ENCODE data around the gene PIM2. TPM values are rescaled to one million over a fixed set of nuclear protein-coding genes. Genes with fewer than 3 reads are reported as not detected.

PIM2 gene
- total and polyA plus RNA-seq, 2 of the 4 experiments (the other 2 are of a cell fraction) = 7.3 to 9.4 TPM

DNA sequence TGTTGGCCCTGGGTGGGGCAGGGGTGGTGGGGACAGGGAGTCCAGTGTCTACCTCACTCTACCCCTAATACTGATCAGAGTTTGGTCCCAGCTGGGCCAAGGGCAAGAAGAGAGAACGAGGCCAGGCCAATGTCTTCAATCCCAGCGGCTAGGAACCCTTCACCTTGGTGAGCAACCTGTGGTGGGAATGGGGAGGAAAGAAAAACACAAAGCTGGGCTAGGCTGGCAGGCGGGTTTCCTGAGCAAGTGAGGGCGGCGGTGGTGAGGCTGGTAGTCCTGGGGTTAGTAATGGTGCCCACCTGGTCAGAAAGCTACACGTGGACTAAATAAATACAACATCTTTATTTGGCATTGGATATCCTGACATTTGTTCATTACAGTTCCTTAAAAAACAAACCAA lies 15.5 kb downstream of the PIM2 start:
- Histone ChIP-seq H3K18ac (ENCODE audit: low read depth, low read length) (no peak overlapping the region), H4K5ac (ENCODE audit: low read depth, low read length) (no peak overlapping the region), H2BK15ac (ENCODE audit: low read depth, low read length) (no peak overlapping the region), H2BK20ac (ENCODE audit: low read depth, low read length) (no peak overlapping the region), H3K14ac (replicated peaks; ENCODE audit: low read depth, low read length) (no peak overlapping the region), H2AFZ (replicated peaks; ENCODE audit: low read length, poor library complexity) (no peak overlapping the region), H3K9me3 (ENCODE audit: control insufficient read depth, insufficient read depth, low read length) (no peaks in the 10 kb centered on the region; the same call in 1 of the 2 replicates), H4K20me1 (ENCODE audit: insufficient read depth, low read length) (peaks cover 2% of the 10 kb centered on the region), H3K27me3 (ENCODE audit: control insufficient read depth, insufficient read depth, low read length) (no peaks in the 10 kb centered on the region), H4K91ac (ENCODE audit: insufficient read depth, low read depth, low read length) (no peak overlapping the region), H2BK5ac (ENCODE audit: low read depth, low read length, poor library complexity, severe bottlenecking) (no peak overlapping the region), H3K4ac (ENCODE audit: low read depth, low read length) (no peak overlapping the region), H3K27ac (ENCODE audit: insufficient read depth, low read length) (no peak overlapping the region), H3K4me1 (ENCODE audit: control insufficient read depth, insufficient read depth, low read length) (no peaks in the 10 kb centered on the region), H3K4me2 (ENCODE audit: low read depth, low read length) (no peak overlapping the region), H2AK5ac (ENCODE audit: low read depth, low read length) (no peak overlapping the region), H4K8ac (ENCODE audit: low read depth in 2 of 2, low read length in 2 of 2) (no peak overlapping the region), H3K23ac (ENCODE audit: low read depth, low read length) (no peak overlapping the region), H3K56ac (ENCODE audit: extremely low read depth, insufficient read depth, low read length) (no peak overlapping the region), H3K4me3 (ENCODE audit: insufficient read depth, low read depth, low read length) (no peak overlapping the region), H3K9me1 (ENCODE audit: insufficient read depth, low read length) (no peaks in the 10 kb centered on the region), H3K79me1 (ENCODE audit: low read depth in 1 of 2, low read length in 2 of 2) (peaks cover 0 to 14% of the 10 kb centered on the region in 2 experiments; a peak in 2 of 4 replicates), H2AK9ac (replicated peaks; ENCODE audit: low read depth, low read length, poor library complexity) (no peak overlapping the region), H2BK120ac (ENCODE audit: low read depth, low read length) (no peak overlapping the region), H3K9ac (ENCODE audit: low read depth, low read length) (no peak overlapping the region), H3K36me3 (ENCODE audit: control insufficient read depth, insufficient read depth, low read length) (peaks cover 19% of the 10 kb centered on the region)
- no peak for ATAC-seq (ENCODE audit: low read depth)
- BruUV-seq (replicated peaks) = no TSS peak
- no peak for DNase-seq
- in situ Hi-C loops (cut with MboI; ENCODE audit: low sequenced_read_pairs) (no loop called here), dilution Hi-C loops (cut with HindIII; ENCODE audit: low sequenced_read_pairs, unreplicated experiment) (no loop called here), intact Hi-C loops (cut with micrococcal nuclease) (no loop called here)
- WGBS, 2 experiments (ENCODE audit: extremely low coverage in 2 of 2, insufficient read length in 1 of 2) = no CpG with 5 or more reads among the region's 6 CpGs
- TF ChIP-seq CEBPB (IDR thresholded peaks at IDR 0.05; ENCODE audit: low read depth, low read length) (no peak), MXI1 (IDR thresholded peaks at IDR 0.05; ENCODE audit: borderline replicate concordance, low read depth, low read length) (no peak), NFE2L2 (IDR thresholded peaks at IDR 0.05; ENCODE audit: low read depth, low read length) (no peak), CTCF (conservative IDR thresholded peaks at IDR 0.05; ENCODE audit: low read depth, low read length) (no peak), BHLHE40 (IDR thresholded peaks at IDR 0.05; ENCODE audit: low read depth, low read length) (no peak), MAZ (IDR thresholded peaks at IDR 0.05; ENCODE audit: borderline replicate concordance, low read depth, low read length) (no peak), SMC3 (IDR thresholded peaks at IDR 0.05; ENCODE audit: low read depth, low read length) (no peak), FOS (IDR thresholded peaks at IDR 0.05; ENCODE audit: low read depth, low read length) (no peak), MAFK (IDR thresholded peaks at IDR 0.05; ENCODE audit: low read depth, low read length) (no peak), RCOR1 (IDR thresholded peaks at IDR 0.05; ENCODE audit: insufficient replicate concordance, low read length) (no peak), USF2 (IDR thresholded peaks at IDR 0.05; ENCODE audit: low read depth, low read length) (no peak), RFX5 (IDR thresholded peaks at IDR 0.05; ENCODE audit: low read depth, low read length) (no peak), POLR2A (IDR thresholded peaks at IDR 0.05; ENCODE audit: low read depth, low read length) (no peak)
- TF ChIP-seq, protein P1, sequence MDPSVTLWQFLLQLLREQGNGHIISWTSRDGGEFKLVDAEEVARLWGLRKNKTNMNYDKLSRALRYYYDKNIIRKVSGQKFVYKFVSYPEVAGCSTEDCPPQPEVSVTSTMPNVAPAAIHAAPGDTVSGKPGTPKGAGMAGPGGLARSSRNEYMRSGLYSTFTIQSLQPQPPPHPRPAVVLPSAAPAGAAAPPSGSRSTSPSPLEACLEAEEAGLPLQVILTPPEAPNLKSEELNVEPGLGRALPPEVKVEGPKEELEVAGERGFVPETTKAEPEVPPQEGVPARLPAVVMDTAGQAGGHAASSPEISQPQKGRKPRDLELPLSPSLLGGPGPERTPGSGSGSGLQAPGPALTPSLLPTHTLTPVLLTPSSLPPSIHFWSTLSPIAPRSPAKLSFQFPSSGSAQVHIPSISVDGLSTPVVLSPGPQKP (IDR thresholded peaks at IDR 0.05; ENCODE audit: borderline replicate concordance, low read depth, low read length) = no peak
- ChIA-PET CTCF (no interaction called here), POLR2A (ENCODE audit: unreplicated experiment) (no interaction called here)
